Measurements from ENCODE around the gene SVIL.

- TF ChIP-seq, protein P1, sequence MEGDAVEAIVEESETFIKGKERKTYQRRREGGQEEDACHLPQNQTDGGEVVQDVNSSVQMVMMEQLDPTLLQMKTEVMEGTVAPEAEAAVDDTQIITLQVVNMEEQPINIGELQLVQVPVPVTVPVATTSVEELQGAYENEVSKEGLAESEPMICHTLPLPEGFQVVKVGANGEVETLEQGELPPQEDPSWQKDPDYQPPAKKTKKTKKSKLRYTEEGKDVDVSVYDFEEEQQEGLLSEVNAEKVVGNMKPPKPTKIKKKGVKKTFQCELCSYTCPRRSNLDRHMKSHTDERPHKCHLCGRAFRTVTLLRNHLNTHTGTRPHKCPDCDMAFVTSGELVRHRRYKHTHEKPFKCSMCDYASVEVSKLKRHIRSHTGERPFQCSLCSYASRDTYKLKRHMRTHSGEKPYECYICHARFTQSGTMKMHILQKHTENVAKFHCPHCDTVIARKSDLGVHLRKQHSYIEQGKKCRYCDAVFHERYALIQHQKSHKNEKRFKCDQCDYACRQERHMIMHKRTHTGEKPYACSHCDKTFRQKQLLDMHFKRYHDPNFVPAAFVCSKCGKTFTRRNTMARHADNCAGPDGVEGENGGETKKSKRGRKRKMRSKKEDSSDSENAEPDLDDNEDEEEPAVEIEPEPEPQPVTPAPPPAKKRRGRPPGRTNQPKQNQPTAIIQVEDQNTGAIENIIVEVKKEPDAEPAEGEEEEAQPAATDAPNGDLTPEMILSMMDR (IDR thresholded peaks at IDR 0.05) = no peak
- TF ChIP-seq POLR2A (IDR thresholded peaks at IDR 0.05) = no peak
Observed at GRCh38 chr10:29667191-29667590, 32.4 kb upstream of the SVIL start.
